Stimulated activated CD4-positive, alpha-beta T cell treated with anti-CD3 and anti-CD28 coated beads, Interleukin-1b, Interleukin-23, amount 100 ng/mL, for 24 hours (primary cell): ENCODE results near the gene DOCK4.

Source experiments
- DNase-seq, 4 experiments: peaks; one replicate each; pipeline ENCODE4 v3.0.0-alpha.2; 2020; ENCODE audit warnings: low read depth in 4 of 4, low spot score in 1 of 4

Gene DOCK4

GRCh38 chr7:111833466-111833865, 372.7 kb downstream of the DOCK4 start:
- DNase-seq = no peak

GRCh38 chr7:111832174-111832573, 374.0 kb downstream of the DOCK4 start:
- DNase-seq = no peak

GRCh38 chr7:111829221-111829620, 377.0 kb downstream of the DOCK4 start:
- no peak for DNase-seq

- no peak for DNase-seq
These were observed 378.2 kb downstream of the DOCK4 start for GRCh38 chr7:111827863-111828504.

- no peak for DNase-seq
These were observed 381.2 kb downstream of the DOCK4 start for GRCh38 chr7:111825046-111825445.

GRCh38 chr7:111823826-111824225, 382.4 kb downstream of the DOCK4 start:
- no peak for DNase-seq

- DNase-seq = no peak
These were observed 385.2 kb downstream of the DOCK4 start for GRCh38 chr7:111821046-111821445.

- DNase-seq = no peak
These were observed 385.6 kb downstream of the DOCK4 start for GRCh38 chr7:111820621-111821020.

GRCh38 chr7:111820121-111820520, 386.1 kb downstream of the DOCK4 start:
- no peak for DNase-seq

GRCh38 chr7:111815354-111815753, 390.8 kb downstream of the DOCK4 start:
- DNase-seq = no peak

- no peak for DNase-seq
These were observed 392.9 kb downstream of the DOCK4 start for GRCh38 chr7:111813306-111813705.

GRCh38 chr7:111806232-111806631, 400.0 kb downstream of the DOCK4 start:
- DNase-seq = no peak

GRCh38 chr7:111803015-111803758, 403.0 kb downstream of the DOCK4 start:
- no peak for DNase-seq

- no peak for DNase-seq
These were observed 403.9 kb downstream of the DOCK4 start for GRCh38 chr7:111802194-111802772.

GRCh38 chr7:111801277-111801676, 404.9 kb downstream of the DOCK4 start:
- no peak for DNase-seq

GRCh38 chr7:111796671-111797070, 409.5 kb downstream of the DOCK4 start:
- DNase-seq = peak in 1 of 4 experiments; percentile 1

- DNase-seq = no peak
These were observed 416.3 kb downstream of the DOCK4 start for GRCh38 chr7:111789870-111790269.

GRCh38 chr7:111789048-111789320, 417.2 kb downstream of the DOCK4 start:
- DNase-seq = no peak

GRCh38 chr7:111788286-111789047, 417.7 kb downstream of the DOCK4 start:
- no peak for DNase-seq

- DNase-seq = no peak
These were observed 418.5 kb downstream of the DOCK4 start for GRCh38 chr7:111787741-111788140.

GRCh38 chr7:111787099-111787498, 419.1 kb downstream of the DOCK4 start:
- no peak for DNase-seq

GRCh38 chr7:111785076-111785475, 421.1 kb downstream of the DOCK4 start:
- DNase-seq = no peak
